Activated naive CD4-positive, alpha-beta T cell treated with Interleukin-2 at 50 U/mL for 16 hours (primary cell): ENCODE results near the gene SKI.
"Not testable (repeated sequence)": the region's sequence is repeated elsewhere in the genome, so short reads cannot be mapped to it uniquely, and the experiment has no call there.

ENCODE experiments used
- DNase-seq: peaks from one replicate; pipeline ENCODE4 v3.0.0-alpha.2; 2020

The SKI gene

DNA sequence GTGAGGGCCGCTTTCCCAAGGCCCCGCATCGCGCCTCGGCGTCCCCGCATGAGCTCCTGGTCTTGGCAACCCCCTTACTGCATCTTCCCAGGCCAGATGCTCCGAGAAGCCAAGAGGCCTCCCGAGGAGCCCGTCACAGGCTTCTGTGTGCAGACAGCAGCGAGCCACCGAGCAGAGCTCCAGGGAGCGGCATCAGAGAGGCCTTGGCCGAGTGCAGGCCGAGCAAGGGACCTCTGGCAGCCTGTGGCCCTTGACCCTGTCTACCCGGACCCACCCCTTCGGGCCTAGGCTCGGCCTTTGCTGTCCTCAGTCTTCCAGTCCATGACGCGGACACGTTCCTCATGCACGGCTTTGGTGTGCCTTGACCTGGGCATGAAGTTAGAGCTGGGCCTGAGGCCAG is 99.7 kb downstream of the SKI start:
- DNase-seq = no peak

DNA sequence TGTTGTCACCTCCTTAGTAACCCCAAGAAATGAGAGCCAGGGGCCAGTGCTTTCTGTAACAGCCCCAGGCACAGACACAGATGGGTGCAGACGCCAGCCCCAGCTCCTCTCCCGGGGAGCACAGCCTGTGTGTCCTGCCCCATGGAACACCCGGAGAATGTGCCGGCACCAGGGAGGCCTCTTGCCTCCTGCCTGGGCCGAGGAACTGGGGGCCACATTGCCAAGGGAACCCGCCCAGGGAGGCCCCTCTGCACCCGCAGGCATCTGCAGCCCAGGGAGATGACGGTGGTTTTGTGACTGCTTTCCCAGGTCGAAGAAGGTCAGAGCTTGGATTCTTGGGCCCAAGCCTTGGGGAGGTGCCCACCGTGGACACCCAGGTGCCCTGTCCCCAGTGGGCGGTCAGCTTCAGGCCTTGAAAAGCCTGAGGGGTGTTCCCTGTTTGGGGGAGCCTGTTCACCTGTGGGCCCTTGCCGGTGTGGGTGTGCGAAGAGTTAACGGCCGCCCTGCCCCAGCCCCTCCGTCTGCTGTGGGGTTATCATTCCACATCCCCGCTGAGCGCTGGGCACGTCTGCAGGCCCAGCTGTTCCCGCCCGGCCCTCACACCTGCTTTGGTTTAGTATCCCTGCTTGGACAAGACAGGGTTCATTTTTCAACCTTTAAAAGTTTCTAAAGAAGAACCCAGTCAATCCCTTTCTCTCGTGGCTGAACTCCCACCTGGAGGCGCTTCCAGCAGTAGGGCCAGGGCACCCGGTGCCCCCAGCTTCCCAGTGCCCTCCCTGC is 100.7 kb downstream of the SKI start:
- DNase-seq = no peak

DNA sequence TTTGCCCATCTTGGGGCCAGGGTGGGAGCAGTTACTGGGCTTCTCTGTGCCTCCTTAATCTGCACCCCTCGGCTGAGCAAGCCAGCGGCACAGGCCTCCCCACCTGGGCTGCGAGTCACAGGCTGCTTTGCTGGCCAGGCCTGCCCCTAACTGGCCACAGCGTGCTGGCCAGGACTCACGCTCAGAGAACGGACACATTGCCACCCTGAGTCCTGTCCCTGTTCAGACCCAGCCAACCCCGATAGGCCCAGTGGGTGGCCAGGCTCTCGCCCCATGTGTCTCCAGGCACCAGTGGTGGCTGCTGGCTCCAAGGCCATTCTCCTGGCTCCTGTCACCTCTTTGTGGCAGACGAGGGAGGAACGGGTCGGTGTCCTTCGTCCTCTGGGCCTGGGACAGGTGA is 101.9 kb downstream of the SKI start:
- no peak for DNase-seq

DNA sequence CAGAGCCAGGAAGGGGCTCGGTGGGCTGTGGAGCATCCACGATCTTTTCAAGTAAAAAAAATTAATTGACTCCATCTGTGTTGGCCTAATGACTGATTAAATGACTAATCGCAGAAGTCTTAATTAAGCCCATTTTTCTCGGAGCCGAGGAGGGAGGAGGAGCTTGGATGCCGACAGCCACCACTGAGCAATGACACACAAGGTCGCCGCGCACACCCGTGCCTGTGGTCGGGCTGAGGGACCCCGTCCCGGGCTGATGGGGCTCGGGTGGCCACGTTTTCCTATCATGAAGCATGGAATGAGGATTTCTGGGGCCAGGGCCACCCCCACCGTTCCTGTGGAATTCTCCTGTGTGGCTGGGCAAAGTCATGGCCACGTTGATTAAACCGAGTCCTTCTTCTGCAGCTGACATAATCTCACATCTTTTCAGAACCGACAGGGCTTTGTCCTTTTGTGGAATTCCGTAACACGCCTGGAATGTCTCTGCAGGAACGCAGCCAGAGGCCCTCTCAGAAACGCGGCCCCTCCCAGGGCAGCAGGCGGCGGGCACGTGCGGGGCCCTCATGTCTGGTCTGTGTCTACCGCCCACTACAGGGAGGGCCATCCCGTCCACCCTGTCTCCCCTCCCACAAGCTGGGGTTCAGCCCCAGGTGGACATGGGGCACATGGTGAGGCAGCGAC is 102.5 kb downstream of the SKI start:
- no peak for DNase-seq

DNA sequence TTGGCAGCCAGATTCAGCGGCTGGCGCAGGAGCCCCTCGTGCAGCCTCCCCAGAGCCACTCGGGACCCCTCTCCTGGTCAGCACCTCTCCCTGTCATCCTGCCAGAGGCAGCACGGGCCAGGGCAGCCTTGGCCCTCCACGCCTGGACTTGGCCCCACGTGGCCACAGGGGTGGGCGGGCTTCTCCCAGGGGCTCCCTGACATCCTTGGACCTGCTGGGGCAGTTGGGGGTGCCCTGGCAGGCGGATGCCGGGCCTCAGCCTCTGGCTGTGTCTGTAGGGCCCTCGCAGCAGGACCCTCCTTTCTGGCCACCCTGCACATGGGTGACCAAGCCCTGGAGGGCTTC is 103.1 kb downstream of the SKI start:
- DNase-seq = no peak

DNA sequence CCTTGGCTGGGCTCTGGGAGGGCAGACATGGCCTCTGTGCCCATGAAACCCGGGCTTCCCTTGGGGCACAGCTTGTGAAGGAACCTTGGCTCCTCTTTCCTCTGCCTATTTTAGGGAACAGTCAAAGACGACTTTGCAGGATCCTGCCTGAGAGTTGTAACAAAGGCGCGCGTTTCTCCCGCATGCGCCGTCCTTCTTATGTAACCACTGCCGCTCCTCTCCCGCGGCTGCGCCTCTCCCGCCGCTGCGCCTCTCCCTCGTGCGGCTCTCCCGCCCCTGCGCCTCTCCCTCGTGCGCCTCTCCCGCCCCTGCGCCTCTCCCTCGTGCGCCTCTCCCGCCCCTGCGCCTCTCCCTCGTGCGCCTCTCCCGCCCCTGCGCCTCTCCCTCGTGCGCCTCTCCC is 103.5 kb downstream of the SKI start:
- not testable (repeated sequence) for DNase-seq

DNA sequence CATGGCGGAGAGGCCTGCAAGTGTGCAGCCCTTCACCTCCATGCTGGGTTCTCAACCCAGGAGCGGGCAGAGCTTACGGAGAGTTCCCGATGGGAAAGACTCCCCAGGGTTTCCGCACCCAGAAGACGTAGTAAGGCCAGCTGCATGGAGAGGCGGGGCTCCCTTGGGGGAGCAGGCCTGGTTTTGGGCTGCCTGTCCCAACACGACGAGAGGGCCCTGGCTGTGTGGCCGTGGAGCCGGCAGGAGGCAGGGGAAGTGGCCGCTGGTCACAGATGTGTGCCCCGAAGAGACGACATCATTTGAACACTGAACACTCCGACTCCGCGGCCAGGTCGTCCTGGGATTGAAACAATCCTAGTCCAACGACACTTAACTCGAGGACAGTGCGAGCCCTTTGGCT is 106.2 kb downstream of the SKI start:
- no peak for DNase-seq

DNA sequence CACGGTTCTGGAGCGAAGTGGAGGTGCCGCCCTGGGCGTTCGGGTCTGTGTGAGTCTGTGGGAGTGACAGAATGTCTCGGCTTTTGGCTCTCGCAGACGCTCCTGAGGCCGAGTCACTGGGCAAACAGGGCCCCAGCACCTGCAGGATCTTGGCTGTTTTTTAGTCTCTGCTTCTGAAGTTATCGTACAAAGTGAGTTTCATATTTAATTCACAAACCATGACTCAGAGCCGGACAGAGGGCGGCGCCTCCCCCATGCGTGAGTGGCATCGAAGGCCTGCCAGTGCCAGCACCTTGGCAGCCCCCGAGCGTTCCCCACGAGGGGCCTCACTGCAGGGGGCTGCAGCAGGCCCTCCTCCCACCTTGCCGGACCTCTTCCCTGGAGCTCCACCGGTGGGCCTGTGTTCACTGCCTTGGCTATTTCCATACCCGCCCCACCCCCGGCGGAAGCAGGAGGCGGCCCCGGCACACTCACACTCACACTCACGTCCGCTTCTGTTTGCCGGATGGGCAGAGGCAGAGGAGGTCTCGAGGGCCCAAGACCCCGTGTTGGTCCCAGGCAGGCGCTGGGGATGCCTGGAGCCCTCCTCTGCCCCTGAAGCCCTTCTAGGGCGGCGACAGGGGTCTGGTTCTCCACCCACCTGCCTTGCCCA is 106.9 kb downstream of the SKI start:
- DNase-seq = no peak

DNA sequence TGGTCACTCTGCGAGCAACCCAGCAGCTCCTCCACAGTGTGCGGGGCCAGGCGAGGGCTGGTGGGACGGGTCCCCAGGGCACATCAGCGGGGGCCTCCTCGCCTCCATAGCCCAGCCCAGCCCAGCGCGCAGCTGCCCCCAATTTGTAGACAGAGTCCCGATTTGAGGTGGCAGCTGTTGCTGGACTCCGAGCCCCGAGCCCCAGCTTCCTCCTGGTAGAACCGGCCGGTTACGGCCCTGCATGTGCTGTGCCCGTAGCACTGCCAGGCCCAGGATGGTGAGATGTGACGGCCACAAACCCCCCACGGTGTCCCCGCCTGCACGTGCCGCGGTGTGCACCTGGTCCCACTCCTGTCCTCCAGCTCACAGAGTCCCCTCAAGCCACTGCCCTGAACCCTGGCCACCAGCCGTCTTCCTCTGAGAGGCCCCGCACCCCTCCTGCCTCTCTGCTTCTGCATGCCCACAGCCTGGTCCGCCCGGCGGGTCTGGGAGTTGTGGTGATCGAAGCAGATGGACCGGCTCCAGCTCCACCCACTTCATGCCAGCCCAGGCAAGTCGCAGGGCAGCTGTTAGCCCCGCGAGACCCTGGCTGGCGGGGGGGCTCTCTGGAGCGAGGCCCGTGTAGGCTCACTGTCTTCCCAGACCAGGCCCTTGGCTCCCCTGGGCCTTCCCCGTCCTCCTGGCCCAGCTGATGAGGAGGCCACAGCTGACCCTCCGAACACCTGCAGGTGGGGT is 107.8 kb downstream of the SKI start:
- DNase-seq = no peak

DNA sequence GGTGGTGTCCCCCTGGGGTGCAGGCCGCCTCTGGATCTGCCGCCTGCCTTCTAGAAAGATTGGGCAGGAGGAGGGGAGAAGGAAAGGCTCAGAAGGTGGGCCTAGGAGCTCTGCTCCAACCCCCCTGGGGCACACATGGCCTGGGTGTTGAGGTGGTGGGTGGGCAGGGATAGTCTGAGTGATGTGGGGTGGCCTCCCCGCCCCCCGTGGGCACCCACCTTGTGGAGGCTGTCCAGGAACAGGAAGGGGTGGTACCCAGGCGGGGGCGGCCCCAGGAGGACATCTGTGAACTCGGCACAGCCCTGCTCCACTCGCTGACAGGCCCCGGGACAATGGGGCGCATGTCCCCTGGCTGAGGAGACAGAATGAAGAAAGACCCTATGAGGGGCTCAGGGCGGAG is 108.4 kb downstream of the SKI start:
- DNase-seq = no peak

DNA sequence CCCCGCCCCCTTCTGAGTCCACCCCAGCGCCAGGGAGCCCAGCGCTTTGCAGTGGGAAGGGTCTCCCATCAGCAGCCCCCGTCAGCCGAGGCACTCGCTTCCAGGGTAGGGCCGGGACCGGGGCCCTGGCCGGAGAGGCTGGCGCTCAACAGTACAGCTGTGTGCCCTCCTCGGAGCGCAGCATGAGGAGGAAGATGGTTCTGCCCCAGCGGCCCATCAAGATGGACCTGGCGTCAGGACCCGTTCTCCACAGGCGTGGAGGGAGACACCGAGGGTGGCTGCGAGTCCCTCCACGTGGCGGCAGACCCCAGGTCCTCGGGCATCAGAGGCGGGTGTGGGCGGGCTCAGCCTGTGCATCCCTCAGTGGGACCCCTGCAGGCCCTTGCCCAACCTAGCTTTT is 109.0 kb downstream of the SKI start:
- DNase-seq = no peak

DNA sequence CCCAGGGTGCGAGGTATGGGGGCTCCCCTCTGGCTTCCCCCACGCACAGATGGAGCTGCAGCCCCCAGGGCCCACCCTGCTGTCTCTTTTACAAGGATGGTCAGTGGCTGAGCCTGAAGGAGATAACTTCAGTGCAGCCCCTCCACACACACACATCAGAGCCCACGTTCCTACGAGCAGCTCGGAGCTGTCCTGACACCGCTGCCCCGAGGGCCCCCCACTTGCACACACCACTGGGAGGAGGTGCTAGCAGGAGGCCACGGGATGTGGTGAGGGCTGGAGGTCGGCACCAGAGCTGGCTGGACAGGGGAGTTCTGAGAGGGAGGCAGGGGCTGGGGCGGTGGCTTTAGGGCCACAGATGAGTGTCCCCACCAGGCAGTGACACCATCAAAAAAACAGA is 109.4 kb downstream of the SKI start:
- DNase-seq = no peak

DNA sequence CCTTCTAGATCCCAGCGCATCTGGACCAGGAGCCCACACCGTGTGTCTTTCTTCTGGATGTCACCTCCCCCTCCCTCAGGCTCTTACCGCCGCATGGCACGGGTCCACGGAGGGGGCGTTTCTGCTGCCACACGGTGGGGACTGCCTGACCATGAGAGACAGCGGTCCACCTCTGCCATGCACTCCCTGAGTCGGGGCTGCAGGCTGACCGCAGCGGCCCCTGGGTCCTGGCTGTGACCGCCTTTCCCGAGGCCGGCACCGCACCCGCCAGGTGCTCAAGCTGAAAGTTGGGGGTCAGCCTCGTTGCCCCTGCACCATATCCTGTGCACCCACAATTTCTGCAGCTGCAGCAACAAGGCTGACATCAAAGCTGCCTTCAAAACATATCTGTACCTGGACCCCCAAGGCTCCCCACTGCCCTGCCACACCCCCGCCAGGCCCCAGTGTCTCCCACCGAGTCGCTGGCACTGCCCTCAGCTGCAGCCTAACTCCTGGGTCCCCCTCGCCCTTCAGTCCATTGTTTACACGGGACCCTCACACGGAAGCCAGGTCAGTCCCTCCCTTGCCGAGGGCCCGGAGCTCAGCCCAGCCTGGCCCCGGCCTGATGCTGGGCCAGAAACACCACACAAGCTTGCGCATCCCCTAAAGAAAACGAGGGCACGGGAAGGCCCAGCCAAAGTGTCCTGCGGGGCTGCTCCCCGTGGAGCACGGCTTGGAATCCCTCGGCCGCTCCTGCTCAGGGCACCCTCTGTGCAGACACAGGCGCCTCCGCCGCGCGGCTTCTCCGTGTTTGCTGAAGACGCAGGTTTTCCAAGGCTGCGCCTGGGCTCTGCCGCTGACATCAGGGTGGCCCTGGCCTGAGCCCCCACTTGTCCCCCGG is 111.3 kb downstream of the SKI start:
- no peak for DNase-seq

DNA sequence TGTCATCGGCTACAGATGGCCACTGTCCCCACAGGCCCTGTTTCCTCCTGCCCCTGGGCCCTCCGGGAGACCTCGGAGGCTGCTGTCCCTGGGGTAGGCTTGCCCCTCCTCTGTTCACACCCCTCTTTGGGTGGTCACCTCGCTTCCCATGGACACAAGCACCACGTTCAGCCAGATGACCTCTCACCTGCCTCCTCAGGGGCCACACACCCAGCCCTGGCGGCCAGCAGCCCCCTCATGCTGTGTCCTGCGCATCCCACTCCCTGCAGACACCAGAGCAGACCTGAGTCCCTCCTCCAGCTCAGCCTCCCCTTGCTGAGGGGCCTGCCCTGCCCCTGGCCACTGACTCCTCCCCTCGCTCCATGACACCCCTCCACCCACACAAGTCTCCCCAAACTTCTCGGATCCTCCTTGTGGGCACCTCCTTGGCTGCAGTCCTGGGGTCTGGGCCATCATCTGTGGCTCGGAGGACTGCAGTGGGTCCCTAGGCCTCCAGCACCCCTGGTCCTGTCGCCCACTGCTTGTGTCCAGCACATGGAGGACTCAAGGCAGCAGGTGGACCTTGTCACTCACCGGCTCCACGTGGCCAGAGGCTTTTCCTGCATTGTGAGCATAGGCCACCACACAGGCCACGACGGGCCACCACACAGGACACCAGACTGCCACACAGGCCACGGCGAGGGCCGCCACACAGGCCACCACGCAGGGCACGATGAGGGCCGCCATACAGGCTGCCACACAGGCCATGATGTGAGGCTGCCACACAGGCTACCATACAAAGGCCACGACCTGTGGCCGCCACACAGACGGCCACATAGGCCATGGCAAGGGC is 112.2 kb downstream of the SKI start:
- no peak for DNase-seq

DNA sequence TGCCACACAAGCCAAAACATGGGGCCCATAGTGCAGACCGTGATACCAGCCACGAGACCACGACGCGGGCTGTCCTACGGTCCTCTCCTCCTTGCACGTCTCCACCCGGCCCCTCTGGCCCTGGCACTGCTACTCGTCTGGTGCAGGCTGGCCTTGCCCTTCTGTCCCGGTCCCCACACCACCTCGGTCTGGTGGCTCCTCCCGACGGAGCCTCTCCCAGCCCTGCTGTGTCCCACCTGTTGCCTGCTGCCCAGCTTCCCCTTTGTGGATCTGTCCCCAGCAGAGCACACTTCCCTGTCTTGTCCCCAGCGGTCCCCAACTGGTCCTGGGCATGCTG is 112.8 kb downstream of the SKI start:
- DNase-seq = no peak

DNA sequence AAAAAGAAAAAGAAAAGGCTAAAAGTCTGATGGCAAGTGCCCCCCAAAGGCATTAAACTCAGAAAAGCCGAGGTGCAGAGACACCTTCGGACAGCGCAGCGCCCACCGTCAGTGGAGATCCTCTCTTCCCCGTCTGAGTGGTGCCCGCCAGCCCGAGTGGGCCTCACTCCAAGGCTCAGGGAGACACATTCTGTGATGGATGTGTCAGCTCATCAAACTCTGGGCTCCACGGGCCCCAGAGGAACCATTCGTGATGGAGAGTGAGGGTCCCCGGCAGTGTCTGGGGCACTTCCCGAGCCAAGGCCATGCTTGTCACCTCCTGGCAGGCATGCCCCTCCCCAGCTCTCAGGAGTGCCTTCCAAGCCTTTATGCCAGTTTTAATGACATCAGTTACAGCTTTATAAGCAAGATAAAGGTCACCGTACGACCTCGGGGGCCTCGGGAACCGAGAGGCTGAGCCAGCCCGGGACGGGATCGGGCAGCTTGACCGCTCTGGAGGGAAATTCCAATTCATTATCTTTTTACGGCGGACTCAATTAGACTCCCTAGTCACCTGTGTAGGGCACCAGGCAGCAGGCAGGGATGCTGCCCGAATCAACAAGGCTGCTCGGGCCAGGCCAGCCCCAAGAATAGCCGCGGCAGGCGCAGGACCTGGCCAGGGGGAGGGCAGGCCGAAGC is 113.7 kb downstream of the SKI start:
- no peak for DNase-seq

DNA sequence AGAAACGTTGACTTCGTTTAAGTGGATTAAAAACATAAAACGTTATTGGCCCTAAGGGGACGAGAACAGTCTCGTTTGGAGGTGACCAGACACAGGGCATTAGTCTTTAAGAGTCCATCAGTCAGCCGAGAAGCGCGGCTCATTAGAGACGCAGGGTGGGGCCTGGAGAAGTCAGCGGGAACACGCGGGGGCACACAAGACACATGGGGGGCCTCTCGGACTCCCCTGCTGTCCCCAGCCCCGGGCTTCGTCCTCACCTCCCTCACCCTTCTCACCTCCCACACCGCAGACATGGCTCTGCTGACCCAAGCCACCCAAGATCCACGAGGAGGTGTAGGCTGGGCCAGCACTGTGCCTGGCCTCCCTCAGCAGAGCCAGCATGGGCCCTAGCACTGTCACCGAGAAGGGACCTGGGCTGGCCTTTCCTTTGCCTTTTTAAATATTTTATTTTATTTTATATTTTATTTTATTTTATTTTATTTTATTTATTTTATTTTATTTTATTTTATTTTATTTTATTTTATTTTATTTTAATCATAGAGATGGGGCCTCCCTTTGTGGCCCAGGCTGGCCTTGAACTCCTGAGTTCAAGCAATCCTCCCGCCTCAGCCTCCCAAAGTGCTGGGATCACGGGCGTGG is 114.4 kb downstream of the SKI start:
- no peak for DNase-seq

DNA sequence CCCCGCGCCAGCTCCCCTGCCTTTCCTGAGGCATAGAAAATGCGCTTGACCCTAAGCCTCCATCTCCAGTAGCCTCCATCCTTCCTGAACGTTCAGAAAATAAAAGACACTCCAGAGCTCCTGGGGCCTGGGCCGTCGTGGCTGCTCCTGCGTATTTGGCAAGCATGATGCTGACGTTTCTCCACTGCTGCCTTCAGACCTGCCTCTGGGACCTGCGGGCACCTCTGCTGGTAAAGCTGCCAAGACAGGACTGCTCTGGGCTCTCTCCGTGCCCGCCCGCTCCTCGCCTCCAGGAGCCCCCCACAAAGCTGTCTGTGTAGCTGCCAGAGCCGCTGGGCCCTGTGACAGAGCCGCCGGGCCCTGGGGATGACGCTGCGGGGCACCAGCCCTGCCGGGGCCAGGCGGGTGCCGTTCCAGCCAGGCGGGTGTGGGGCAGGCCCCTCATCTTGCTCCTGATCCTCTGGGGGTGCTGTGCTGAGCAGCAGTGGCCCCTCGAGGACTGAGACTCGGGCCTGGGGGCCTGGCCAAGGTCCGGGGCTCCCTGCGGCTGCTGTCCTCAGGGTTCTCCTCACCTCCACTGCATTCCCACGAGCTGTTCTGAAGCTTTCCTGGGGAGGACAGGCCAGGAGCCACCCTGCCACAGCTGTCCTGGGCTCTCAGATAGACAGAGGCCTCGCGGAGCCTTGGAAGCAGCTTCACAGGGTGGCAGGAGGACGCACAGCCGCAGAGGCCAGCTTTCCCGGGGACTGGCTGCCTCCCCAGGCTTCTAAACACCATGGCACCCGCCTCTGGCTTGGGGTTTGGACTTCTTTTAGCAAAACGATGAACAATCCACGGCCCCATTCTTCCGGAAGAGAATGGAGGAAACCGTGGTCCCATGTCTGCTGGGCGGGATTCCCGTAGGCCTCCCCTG is 115.2 kb downstream of the SKI start:
- DNase-seq = no peak

DNA sequence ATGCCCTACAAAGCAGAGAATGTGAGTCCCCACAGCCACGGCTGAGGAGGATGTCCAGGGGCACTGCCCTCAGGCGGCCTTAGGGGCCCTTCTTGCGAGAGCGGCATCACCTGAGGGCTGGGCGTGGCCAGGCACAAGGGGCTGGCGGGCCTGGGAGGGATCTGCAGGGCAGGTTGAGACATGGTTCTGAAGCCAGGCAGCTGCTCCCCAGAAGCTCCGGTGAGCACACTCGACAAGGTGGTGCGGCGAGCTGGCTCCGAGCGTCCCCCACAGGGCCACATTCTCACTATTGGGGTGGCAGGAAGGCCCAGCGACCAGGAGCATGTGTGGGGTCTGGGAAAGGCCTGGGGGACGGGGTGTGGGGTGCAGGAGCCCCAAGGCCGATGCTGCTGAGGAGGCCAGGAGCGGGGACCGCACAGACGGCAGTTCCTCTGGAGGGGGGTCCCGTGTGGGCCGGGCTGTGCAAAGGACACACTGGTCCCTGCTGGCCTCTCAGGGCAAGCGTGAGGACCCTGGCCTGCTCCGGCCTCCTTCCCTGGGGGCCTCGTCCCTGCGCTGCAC is 116.1 kb downstream of the SKI start:
- DNase-seq = no peak
